Renal cortical epithelial cell (primary cell): ENCODE data around the gene ZDHHC7. TPM values are rescaled to one million over a fixed set of nuclear protein-coding genes. Genes with fewer than 3 reads are reported as not detected.

Experiments
- DNase-seq: peaks from one replicate; pipeline ENCODE4 v3.0.0-alpha.2; 2011; ENCODE audit warnings: low read depth
- total RNA-seq: library from RNA; depleted of rRNA; stranded (reverse); fragments of >200 nt; gene quantifications from 2 replicates; pipeline ENCODE4 v1.2.3, GENCODE V29; 2014

ZDHHC7 gene
- total RNA-seq, 1 donor from 2014 or later = 133 TPM

DNA sequence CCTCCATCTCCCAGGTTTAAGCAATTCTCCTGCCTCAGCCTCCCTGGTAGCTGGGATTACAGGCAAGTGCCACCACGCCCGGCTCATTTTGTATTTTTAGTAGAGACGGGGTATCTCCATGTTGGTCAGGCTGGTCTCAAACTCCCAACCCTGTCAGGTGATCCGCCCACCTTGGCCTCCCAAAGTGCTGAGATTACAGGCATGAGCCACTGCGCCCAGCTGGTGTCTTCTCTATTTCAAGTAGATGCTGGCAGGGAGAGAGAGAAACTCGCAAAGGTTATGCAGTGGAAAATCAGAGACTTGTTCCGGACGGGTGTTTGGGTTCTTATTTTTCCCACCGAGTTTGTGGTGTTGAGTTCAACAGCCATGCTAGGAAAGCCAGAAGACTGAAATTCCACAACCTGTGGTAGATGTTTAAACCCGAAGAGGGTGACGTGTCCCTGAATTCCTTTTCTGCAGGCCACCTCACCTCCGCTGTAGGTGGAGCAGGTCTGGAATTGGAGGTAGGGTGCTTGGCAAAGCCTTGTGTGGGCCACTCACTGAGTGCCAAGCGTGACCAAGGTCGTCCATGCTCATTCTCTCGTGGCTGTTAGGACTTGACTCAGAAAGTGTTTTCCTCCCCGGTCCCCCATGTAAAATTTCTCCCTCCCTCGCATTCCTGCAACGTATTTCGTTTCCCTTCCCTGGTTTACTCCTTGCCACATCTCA, 7.3 kb upstream of the ZDHHC7 start:
- peak; percentile 98 for DNase-seq

GRCh38 chr16:85017633-85018032, 6.3 kb upstream of the ZDHHC7 start:
- DNase-seq = no peak

- no peak for DNase-seq
Measured at GRCh38 chr16:85017151-85017550, 5.8 kb upstream of the ZDHHC7 start.

DNA sequence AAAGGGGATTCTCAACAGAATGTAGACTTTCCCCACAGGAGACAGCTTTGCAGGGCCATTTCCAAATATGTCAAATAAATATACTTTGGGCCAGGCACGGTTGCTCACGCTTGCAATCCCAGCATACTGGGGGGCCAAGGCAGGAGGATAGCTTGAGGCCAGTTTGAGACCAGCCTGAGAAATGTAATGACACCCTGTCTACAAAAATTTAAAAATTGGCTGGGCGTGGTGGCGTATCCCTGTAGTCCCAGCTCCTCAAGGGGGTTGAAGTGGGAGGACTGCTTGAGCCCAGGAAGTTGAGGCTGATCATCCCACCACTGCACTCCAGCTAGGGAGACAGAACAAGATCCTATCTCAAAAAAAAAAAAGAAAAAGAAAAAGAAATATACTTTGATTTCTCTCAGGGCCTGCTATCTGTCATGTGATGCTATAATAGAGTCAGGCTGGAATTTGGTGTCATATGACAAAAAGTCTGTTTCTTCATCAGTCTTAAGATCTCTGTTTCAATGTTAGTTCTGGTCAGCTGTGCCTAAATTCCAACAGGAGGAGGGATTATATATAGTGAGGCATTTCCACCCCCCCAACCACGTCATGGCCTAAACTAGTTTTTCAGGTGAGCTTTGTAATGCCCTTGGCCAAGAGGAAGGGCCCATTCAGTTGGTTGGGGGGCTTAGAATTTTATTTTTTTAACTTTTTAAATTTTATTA, 4.3 kb upstream of the ZDHHC7 start:
- no peak for DNase-seq

DNA sequence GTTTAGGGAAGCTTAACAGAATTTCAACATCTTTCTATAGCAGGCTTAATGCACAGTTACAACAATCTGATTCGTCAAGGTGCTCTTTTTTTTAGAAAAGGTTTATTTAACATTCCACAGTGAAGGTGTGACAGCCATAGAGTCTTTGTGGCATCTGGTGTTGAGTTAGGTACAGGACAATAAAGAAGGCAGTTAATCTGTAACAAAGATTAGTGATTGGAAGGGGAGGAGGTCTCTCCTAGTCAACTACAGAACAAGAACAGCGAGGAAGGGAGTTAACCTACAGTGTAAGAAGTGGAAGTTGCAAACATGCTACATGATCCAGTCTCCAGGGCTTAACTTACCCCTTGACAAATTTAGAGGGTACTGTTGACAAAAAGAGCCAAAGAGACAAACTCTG, 3.0 kb upstream of the ZDHHC7 start:
- peak; percentile 81 for DNase-seq

GRCh38 chr16:85011846-85012284, 530 bp upstream of the ZDHHC7 start:
- DNase-seq = no peak

DNA sequence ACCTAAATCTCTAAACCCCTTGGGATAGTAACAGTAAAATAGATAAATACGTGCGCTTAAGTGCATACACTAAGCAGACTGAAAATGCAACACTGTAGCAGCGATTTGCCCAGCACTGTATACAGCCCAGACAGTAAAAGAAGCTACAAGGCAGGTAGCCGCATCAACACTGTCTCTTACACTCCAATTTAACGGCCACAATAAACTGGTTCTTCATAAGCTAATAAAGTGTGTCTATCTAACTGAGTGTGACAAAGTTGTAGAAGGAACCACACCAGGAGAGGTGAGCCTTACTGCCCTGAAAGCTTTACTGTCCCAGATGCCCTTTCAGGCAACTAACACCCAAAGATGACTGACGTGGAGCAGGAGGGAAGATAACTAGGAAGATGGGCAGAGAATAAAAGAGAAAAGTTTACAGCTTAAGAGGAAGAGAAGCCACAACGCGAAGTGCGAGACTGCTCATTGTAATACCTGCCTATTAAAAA, 847 bp downstream of the ZDHHC7 start:
- DNase-seq = no peak

GRCh38 chr16:85008271-85008670, 3.1 kb downstream of the ZDHHC7 start:
- no peak for DNase-seq

DNA sequence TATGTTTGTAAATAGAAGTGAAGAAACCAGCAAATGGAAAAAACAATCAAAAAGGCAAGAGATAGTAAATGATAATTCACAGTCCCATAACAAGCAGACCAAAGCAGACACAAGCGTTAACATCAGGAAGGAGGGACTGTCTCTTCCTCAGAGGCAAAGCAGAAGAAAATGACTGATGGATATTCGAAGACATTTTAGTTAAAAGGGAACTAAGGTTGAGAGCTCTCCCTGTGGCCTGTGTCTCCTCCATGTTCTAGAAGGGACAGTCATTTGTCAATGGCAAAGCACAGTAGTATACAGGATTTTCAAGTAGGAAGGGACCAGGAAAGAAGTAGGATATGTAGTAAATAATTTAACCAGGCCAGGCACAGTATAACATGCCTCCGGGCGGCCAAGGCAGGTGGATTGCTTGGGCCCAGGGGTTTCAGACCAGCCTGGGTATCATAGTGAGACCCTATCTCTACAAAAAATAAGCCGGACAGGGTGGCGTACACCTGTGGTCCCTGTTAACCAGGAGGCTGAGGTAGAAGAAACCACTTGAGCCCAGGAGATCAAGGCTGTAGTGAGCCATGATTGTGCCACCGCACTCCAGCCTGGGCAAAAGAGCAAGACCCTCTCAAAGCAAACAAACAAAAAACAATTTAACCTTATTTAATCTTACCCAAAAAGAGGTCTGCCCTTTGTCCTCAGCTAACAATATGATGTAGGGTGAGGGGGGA, 3.7 kb downstream of the ZDHHC7 start:
- no peak for DNase-seq

DNA sequence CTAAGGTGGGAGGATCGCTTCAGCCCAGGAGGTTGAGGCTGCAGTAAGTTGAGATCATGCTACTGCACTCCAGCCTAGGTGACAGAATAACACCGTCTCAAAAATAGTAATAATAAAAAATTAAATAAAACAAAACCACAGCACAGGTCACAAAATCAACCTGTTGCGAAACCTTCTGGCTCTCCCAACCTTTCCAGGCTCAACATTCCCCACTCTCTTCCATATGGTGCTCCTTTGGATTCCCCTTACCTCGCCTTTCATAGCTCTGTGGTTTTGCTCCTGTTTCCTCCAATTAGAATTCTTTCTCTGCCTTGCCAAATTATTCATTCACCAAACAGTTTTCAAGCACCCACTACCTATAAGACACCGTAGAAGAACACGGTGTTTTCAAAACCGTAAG, 4.7 kb downstream of the ZDHHC7 start:
- no peak for DNase-seq

DNA sequence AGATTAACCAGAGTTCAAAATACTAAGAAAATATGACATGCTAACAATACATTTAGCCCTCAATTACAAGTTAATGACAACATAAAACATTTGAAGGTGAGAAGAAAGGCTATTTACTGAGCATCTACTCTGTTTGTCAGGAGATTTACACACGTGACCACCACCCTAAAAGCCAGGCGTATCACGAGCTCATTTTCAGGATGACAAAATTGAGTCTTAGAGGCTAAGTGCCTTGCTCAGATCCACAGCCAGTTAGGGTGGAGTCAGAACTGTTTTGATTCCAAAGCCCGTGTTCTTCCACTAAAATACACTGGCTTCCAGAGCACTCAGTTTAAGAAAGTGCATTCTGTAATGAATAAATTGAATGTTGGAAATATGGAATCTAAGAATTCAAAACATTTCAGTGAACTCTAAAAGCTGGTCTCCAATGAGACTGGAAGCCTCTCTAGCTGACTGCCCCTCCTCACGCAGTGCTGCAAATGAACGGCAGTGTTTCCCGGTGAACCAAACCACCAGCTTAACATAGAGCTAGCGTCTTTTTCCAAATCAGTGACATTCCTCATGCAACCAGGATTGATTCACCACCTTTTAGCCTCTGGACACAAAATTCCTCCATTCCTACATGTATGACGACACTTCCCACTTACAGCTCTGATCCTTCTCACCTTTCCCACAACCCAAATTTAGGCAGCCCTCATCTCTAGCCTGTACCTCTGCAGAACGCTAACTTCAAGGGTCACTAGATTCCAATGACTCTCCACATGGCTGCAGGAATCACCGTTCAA, 5.9 kb downstream of the ZDHHC7 start:
- DNase-seq = peak; percentile 85

- DNase-seq = peak; percentile 93
Measured at GRCh38 chr16:85004587-85005205, 6.6 kb downstream of the ZDHHC7 start.

GRCh38 chr16:85003725-85004586, 7.4 kb downstream of the ZDHHC7 start:
- no peak for DNase-seq

- no peak for DNase-seq
Measured at GRCh38 chr16:85003076-85003475, 8.3 kb downstream of the ZDHHC7 start.

GRCh38 chr16:85002608-85003007, 8.7 kb downstream of the ZDHHC7 start:
- DNase-seq = no peak

DNA sequence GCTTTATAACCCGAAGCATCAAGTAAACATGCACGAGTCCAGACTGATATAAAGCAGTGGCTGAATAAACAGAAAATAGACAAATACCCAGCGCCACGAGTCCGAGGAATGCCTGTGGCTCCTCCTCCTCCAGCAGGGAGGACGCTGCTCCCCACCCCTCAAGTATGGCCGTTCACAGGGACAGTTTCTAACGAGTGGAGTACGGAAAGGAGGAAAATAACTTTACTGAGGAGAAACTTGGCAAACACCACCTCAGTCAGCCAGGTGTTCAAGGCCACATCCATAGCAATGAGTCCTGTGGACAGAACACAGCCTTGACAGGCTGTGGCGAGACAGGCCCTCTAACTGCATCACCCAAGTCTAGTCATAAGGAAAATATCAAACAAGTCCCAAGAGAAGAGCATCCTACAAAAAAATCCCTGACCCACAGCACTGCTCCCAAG, 9.2 kb downstream of the ZDHHC7 start:
- DNase-seq = no peak

GRCh38 chr16:84999857-85000480, 11.4 kb downstream of the ZDHHC7 start:
- DNase-seq = no peak

DNA sequence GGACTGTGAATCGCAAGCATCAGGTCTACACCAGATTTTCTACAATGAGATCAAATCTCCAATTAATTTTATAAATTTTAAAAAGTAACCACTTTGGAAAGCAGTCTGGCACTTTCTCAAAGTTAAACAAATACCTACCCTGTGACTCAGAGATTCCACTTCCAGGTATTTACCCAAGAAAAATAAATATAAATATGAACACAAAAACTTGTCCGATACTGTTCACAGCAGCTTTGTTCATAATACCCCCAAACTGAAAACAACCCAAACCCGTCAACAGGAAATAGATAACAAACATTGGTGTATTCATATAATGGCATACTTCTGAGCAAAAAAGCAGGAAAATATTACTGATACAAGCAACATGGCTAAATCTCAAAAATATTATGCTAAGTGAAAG, 12.1 kb downstream of the ZDHHC7 start:
- DNase-seq = peak; percentile 55

DNA sequence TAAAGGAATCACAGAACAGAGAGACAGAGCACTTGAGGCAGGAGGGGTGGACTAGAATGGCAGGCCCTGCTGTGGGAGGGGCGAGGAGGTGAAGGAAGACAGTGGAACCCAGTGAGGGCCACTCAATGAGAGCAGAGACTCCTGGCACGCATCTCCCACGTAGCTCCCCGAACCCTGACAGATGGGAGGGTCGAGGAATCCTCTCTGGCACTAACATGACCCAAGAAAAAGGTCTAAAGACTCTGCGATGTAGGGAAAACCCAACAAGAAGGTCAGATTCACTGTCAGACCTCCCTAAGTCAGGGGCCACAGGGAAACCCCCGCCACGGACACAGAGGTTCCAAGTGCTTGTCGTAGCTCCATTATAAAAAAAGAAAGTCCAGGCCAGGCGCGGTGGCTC, 15.0 kb downstream of the ZDHHC7 start:
- no peak for DNase-seq

DNA sequence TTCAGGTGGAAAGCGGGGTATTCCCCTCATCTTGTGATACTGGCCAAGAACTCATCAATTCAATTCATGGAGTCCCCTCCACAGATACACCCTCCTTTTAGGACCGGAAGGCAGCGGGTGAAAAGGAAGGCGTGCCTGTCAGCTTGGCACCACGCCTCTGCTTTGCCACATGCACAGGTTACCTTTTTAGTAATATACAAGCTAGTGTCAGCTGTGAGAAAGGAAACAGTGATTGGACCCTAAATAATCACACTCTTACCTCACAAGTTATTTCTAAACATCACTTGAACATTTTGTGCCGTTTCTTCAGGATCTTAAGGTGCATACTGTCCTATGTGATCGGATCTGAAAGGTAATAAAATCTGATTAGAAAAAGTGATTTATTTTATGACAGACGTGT, 15.7 kb downstream of the ZDHHC7 start:
- DNase-seq = no peak
